GM20431 (cell line): ENCODE results near the gene CLEC4M.

Experiments
- in situ Hi-C: fragments of 300-500 bp; cut with MseI, MboI; formaldehyde crosslinking; loops from one replicate; pipeline ENCODE4 v1.15.0; 2020; ENCODE audit warnings: low sequenced_read_pairs; ENCODE audit not compliant: unreplicated experiment

Gene CLEC4M

DNA sequence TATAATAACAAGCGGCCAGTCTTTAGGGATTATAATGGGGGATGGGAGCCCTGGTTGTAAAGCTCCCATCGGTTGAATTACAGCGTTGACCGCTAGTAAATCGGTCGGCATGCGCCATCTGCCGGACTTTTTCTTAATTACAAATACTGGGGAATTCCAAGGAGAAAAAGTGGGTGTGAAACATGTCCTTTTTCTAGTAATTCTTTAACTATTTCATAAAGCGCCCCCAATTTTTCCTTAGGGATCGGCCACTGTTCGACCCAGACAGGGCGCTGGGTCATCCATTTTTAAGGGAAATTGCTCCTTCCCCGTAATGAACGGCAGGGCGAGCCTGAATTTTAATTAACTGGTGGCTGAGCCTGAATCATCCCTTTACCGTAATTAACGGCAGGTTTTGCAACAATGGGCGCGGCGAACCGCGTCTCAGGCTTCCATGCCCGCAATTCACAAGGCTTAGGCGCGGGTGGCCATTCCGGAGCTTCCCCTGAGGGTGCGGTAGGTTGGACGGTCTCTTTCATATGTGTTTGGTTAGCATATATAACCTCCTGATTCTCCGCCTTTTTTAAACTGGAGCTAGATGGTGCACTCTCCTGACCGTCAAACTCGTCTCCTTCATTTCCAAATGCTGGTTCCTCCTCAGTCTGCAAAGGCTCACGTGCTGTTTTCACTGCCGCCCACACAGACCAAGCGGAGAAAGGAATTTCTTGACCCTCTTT is 36.8 kb downstream of the CLEC4M start:
- in situ Hi-C loops, result loop anchor here (10.0 to 25.0 kb wide), 2 partner anchors 125 to 237 kb away; partner anchors contain the start of gene MCEMP1

DNA sequence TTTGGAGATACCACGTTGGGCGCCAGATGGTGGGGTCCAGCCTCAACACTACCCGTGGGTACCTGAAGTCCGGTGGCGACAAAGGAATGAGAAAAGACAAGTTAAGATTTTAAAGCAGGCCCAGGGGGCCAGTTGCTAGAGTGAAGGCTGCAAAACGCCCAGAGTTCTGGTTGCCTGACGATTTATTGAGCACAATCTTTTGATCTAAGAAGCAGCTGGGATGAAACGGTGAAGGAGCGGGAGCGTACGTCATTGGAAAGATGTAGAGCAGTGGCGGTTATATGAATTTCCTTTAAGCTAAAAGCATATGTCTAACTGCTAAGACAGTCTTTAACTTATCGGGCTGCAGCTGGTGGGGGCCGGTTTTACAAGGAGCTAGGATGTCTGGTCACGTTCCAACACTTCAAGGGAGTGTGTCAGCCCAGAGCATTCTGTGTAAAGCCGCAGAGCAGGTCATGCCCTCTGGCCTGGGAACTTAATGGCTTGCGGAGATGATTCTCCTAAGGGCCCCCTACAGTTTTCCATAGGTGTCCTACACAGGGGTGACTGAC is 38.1 kb downstream of the CLEC4M start:
- in situ Hi-C loops, result loop anchor here (10.0 to 25.0 kb wide), 2 partner anchors 126 to 239 kb away; partner anchors contain the start of gene MCEMP1

DNA sequence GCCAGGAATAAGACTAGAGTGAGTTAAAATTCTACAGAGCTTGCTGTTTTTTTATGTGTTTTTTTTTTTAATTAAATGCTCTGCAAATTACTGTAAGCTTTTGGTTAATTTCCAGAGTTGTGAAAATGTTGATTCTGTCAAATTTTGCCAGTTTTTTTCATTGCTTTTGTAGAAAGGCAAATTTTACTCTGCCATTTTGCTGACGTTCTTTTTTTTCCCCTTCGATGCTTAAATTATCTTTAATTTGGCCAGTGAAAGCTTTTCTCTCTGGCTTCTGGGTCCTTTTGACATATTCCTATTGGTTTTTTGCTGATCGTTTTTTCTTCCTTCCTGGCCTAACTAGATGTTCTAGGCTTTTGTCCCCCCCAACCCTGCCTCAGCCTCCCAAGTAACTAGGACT is 43.2 kb downstream of the CLEC4M start:
- in situ Hi-C loops, result loop anchor here (10.0 to 25.0 kb wide), 2 partner anchors 131 to 244 kb away; partner anchors contain the start of gene MCEMP1

DNA sequence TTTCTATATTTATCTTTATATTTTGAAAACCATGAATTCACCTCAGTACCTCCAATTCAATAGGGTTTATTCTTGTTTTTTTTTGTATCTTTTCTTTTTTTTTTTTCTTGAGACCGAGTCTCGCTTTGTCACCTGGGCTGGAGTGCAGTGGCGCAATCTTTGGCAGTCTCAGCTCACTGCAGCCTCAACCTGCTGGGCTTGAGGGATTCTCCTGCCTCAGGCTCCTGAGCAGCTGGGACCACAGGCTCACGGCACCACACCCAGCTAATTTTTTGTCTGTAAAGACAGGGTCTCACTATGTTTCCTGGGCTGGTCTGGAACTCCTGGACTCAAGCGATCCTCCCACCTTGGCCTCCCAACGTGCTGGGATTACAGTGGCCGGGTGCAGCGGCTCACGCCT is 43.8 kb downstream of the CLEC4M start:
- in situ Hi-C loops, result loop anchor here (10.0 to 25.0 kb wide), 2 partner anchors 132 to 245 kb away; partner anchors contain the start of gene MCEMP1

DNA sequence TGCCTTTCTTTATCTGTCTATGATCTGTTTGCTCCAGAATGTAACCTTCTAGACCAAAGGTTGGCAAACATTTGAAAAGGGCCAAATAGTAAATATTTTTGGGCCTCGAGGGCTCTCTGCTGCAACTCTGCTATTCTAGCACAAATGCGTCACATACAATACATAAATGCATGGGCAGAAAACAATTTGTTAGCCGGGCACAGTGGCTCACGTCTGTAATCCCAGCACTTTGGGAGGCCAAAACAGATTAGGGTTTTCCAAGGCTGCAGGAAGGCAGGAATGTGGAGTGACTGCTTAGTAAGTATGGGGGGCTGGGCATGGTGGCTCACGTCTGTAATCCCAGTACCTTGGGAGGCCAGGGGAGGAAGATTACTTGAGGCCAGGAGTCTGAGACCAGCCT is 45.1 kb downstream of the CLEC4M start:
- in situ Hi-C loops, result loop anchor here (10.0 to 25.0 kb wide), 2 partner anchors 133 to 246 kb away; partner anchors contain the start of gene MCEMP1

DNA sequence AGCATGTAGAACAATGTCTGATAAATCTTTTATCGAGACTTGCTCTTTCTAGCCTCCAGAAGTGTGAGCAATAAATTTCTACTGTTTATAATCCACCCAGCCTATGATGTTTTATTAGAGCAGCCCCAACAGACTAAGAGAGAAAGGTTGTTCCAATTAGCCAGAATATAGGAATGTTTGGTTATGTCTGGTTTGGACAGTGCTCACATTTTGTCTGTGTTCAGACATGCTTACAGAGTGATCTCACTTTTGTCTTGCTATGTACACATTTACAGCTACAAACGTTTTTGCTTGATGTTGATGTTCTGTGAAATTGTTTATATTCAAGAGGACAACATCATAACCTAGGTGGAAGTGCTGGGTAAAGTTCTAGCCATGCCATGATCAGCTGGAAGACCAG is 48.9 kb downstream of the CLEC4M start:
- in situ Hi-C loops, result loop anchor here (25.0 kb wide), 1 partner anchor 250 kb away; no protein-coding TSS in a partner anchor

DNA sequence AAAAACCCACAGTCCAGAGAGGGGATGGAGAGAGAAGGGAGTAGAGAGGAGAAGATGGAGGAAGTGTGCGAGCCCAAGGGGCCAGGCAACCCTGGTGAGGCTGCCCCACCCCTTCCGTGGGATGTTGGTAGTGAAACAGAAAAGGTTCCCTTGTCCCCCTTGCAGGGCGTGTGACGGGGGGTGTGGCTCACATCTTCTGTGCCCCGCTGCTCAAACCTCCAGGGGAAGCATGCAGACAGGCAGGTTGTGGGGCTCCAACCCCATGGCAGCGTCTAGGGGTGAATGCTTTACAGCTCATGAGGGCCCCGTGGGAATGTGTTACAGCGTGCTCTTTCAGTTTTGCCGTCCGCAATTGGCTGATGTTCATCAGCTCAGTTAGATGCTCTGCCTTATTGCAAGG is 52.3 kb downstream of the CLEC4M start:
- in situ Hi-C loops, result loop anchor here (25.0 kb wide), 1 partner anchor 253 kb away; no protein-coding TSS in a partner anchor

DNA sequence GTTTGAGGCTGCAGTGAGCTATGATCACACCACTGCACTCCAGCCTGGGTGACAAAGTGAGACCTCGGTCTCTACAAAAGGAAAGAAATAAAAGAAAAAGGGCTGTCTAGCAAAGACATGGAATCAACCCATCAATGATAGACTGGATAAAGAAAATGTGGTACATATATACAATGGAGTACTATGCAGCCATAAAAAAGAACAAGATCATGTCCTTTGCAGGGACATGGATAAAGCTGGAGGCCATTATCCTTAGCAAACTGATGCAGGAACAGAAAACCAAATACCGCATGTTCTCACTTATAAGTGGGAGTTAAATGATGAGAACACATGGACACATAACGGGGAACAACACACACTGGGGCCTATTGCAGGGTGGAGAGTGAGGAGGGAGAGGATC is 53.0 kb downstream of the CLEC4M start:
- in situ Hi-C loops, result loop anchor here (25.0 kb wide), 1 partner anchor 254 kb away; no protein-coding TSS in a partner anchor

DNA sequence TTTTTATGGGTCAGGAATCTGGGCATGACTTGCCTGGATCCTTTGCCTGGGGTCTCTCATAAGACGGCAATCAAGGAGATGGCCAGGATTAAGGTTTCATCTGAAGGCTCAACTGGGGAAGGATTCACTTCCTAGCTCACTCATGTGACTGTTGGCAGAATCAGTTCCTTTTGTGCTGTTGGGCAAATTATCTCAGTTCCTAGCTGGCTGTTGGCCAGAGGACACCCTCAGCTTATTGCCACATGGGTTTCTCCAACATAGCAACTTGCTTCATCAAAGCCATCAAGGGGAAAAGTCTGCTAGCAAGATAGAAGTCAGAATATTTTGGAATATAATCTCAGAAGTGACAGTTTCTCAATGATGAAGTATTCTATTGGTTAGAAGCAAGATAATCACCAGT is 54.8 kb downstream of the CLEC4M start:
- in situ Hi-C loops, result loop anchor here (25.0 kb wide), 1 partner anchor 256 kb away; no protein-coding TSS in a partner anchor

DNA sequence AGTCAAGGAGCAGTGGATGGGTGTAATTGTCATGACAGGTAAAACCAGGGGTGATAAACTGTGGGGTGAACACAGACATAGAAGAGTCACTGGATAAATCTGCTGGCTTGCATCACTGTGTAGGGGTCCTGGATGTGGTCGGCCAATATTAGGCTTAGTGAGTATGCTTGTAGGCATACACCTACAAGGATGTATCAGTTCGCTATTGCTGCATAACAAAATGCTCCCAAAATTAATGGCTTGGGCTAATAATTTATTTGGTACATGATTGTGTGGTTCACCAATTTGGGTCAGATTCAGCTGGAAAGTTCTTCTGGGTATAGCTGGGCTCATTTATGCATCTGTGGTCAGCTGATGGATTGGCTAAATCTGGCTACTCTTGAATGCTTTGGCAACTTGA is 55.8 kb downstream of the CLEC4M start:
- in situ Hi-C loops, result loop anchor here (25.0 kb wide), 1 partner anchor 257 kb away; no protein-coding TSS in a partner anchor
